GM12801 (cell line): ENCODE data around the gene TEX44.

ENCODE experiments used
- CTCF ChIP-seq: IDR thresholded peaks from one replicate; pipeline ENCODE4 v1.5.1; 2011; ENCODE audit warnings: control low read depth; ENCODE audit not compliant: insufficient read length; ENCODE audit errors: extremely low read depth

Gene TEX44

GRCh38 chr2:231552752-231553151 lies 39.9 kb upstream of the TEX44 start:
- no peak for TF ChIP-seq CTCF

GRCh38 chr2:231554327-231554726 lies 38.3 kb upstream of the TEX44 start:
- TF ChIP-seq CTCF: no peak

GRCh38 chr2:231554748-231555545 lies 37.7 kb upstream of the TEX44 start:
- TF ChIP-seq CTCF: no peak

- TF ChIP-seq CTCF: no peak
Observed at GRCh38 chr2:231556981-231557380, 35.7 kb upstream of the TEX44 start.

GRCh38 chr2:231557571-231558217 lies 35.0 kb upstream of the TEX44 start:
- TF ChIP-seq CTCF: no peak

GRCh38 chr2:231563378-231563961 lies 29.2 kb upstream of the TEX44 start:
- no peak for TF ChIP-seq CTCF

- TF ChIP-seq CTCF: no peak
Observed at GRCh38 chr2:231565887-231566594, 26.6 kb upstream of the TEX44 start.
